ENCODE results near the gene SEPTIN2. TPM values are rescaled to one million over a fixed set of nuclear protein-coding genes. Genes with fewer than 3 reads are reported as not detected.

Gene SEPTIN2
- total RNA-seq, 1 experiment from 2014 or later = 353 TPM

GRCh38 chr2:241300000-241300399 lies 15.7 kb upstream of the SEPTIN2 start:
- Mint-ChIP-seq H3K27me3 (ENCODE audit: low read depth) (no peaks in the 10 kb centered on the region), H3K4me3 (no peak overlapping the region), H3K36me3 (peaks cover 5% of the 10 kb centered on the region; the same call in 1 of the 2 replicates), H3K4me1 (peaks cover 36% of the 10 kb centered on the region), H3K9me3 (no peaks in the 10 kb centered on the region), H3K27ac (peak overlapping the region; percentile 64)
- ChIA-PET CTCF (no interaction called here), POLR2A (no interaction called here)
- TF ChIP-seq ZNF138 (CRISPR knock-in tag; conservative IDR thresholded peaks at IDR 0.05) = no peak
- TF ChIP-seq FOXP1 (CRISPR knock-in tag; IDR thresholded peaks at IDR 0.05; ENCODE audit: borderline replicate concordance) = no peak
- TF ChIP-seq CTCF (IDR thresholded peaks at IDR 0.05) = no peak
- no peak for TF ChIP-seq FOXJ3 (CRISPR knock-in tag; IDR thresholded peaks at IDR 0.05; ENCODE audit: borderline replicate concordance)
- no peak for TF ChIP-seq ESRRA (CRISPR knock-in tag; IDR thresholded peaks at IDR 0.05; ENCODE audit: borderline replicate concordance)
- TF ChIP-seq PRDM15 (CRISPR knock-in tag; IDR thresholded peaks at IDR 0.05) = no peak
- no peak for TF ChIP-seq FOXP4 (CRISPR knock-in tag; IDR thresholded peaks at IDR 0.05)
- no peak for TF ChIP-seq TEAD1 (CRISPR knock-in tag; IDR thresholded peaks at IDR 0.05)
- no peak for TF ChIP-seq USF1 (CRISPR knock-in tag; IDR thresholded peaks at IDR 0.05)
- TF ChIP-seq NFYB (CRISPR knock-in tag; conservative IDR thresholded peaks at IDR 0.05; ENCODE audit: low read depth) = no peak
- TF ChIP-seq ZNF425 (CRISPR knock-in tag; conservative IDR thresholded peaks at IDR 0.05) = no peak
- TF ChIP-seq TP53 (CRISPR knock-in tag; IDR thresholded peaks at IDR 0.05) = no peak
- no peak for TF ChIP-seq AR (CRISPR knock-in tag; IDR thresholded peaks at IDR 0.05)
- no peak for TF ChIP-seq ATF6 (CRISPR knock-in tag; IDR thresholded peaks at IDR 0.05)
- TF ChIP-seq ZNF671 (CRISPR knock-in tag; IDR thresholded peaks at IDR 0.05) = no peak
- ATAC-seq (peak; percentile 43; the same call in 1 of the 2 replicates), DNase-seq (ENCODE audit: low spot score) (peak; percentile 28)
